22Rv1 (cell line): ENCODE results near the gene LTA4H.

Experiments
- ZFX ChIP-seq: fragments of 450-650 bp; IDR thresholded peaks from 2 replicates; pipeline ENCODE4 v1.6.1; 2017; ENCODE audit warnings: antibody characterized with exemption, borderline replicate concordance
- TF ChIP-seq, protein P1 (sequence below): fragments of 450-650 bp; IDR thresholded peaks from 2 replicates; pipeline ENCODE4 v1.5.1; 2017; ENCODE audit warnings: mild to moderate bottlenecking

DNA sequence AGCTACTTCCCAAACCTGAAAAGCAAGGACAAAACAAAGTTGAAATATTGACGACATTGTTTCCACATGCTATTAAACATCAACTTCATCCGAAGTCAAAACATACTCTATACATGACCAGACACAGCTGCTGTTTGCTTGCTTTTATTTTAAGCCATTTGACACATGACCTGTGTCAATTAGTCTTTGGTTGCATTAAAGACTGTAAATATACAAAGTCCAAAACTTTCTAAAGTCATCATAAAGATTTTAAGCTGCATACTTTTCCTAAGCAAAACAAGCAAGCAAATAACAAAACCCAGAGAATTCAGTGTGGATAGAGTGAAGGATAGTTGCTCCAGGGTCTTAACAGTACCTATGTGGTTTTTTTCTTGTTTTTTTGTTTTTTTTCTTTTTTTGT lies 61.0 kb downstream of the LTA4H start:
- TF ChIP-seq, protein P1, sequence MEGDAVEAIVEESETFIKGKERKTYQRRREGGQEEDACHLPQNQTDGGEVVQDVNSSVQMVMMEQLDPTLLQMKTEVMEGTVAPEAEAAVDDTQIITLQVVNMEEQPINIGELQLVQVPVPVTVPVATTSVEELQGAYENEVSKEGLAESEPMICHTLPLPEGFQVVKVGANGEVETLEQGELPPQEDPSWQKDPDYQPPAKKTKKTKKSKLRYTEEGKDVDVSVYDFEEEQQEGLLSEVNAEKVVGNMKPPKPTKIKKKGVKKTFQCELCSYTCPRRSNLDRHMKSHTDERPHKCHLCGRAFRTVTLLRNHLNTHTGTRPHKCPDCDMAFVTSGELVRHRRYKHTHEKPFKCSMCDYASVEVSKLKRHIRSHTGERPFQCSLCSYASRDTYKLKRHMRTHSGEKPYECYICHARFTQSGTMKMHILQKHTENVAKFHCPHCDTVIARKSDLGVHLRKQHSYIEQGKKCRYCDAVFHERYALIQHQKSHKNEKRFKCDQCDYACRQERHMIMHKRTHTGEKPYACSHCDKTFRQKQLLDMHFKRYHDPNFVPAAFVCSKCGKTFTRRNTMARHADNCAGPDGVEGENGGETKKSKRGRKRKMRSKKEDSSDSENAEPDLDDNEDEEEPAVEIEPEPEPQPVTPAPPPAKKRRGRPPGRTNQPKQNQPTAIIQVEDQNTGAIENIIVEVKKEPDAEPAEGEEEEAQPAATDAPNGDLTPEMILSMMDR, result no peak
- no peak for TF ChIP-seq ZFX
